ENCODE data around the gene TAOK2. TPM values are rescaled to one million over a fixed set of nuclear protein-coding genes. Genes with fewer than 3 reads are reported as not detected.

The TAOK2 gene
- total and polyA plus RNA-seq, 2 of the 13 experiments (the other 11 are each of a cell fraction or from before 2014, with no cell fraction given), result 17.4 to 43.2 TPM

GRCh38 chr16:29995911-29996765 is 22.5 kb downstream of the TAOK2 start, which contains the start of gene INO80E (continued):
- TF ChIP-seq HINFP (CRISPR knock-in tag; IDR thresholded peaks at IDR 0.05; ENCODE audit: low read depth) (peak; percentile 70; the same call in 1 of the 2 replicates), ZSCAN5A (CRISPR knock-in tag; IDR thresholded peaks at IDR 0.05; ENCODE audit: borderline replicate concordance) (no peak), NCOA5 (CRISPR knock-in tag; IDR thresholded peaks at IDR 0.05) (no peak), NFE2 (CRISPR knock-in tag; IDR thresholded peaks at IDR 0.05) (no peak), NFAT5 (CRISPR knock-in tag; IDR thresholded peaks at IDR 0.05) (peak; percentile 61; the same call in 1 of the 2 replicates), RERE (CRISPR knock-in tag; IDR thresholded peaks at IDR 0.05; ENCODE audit: low read depth) (no peak), ZNF276 (CRISPR knock-in tag; IDR thresholded peaks at IDR 0.05; ENCODE audit: low read depth) (no peak), ZMAT3 (CRISPR knock-in tag; conservative IDR thresholded peaks at IDR 0.05) (0 out of 2 replicates have a peak, but pooled peaks have one; percentile 31), SRF (IDR thresholded peaks at IDR 0.05; ENCODE audit: low read depth, low read length) (no peak)

Measured in HepG2 (cell line).